ENCODE results near the gene PROSER2.

Gene PROSER2

DNA sequence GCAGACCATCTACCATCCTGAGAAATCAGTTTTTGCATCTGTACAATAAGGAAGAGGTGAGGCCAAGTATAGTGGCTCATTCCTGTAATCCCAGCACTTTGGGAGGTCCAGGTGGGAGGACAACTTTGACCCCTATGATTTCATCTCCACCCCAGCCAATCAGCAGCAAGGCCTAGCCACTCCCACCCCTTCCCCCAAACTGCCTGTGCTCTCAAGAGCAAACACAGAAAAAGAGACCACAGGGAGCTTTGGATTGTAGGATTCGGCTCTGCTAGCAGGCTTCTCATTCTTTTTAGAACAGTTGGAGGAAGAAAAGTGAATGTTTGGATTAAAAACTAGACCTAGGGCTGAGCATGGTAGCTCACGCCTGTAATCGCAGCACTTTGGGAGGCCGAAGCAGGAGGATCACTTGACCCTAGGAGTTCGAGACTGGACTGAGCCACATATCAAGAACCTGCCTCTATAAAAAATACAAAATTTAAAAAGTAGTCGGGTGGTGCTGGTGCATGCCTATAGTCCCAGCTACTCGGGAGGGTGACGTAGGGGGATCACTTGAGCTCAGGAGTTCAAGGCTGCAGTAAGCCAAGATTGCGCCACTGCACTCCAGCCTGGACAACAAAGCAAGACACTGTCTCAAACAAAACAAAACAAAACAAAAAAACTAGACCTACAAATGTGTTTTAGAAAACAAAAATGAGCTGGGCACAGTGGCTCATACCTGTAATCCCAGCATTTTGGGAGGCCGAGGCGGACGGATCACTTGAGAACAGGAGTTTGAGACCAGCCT lies 25.1 kb upstream of the PROSER2 start:
- Histone ChIP-seq H3K9ac (no peak overlapping the region), H3K4me1 (ENCODE audit: low read depth, poor library complexity, severe bottlenecking) (no peaks in the 10 kb centered on the region), H3K27ac (no peak overlapping the region), H3K79me2 (ENCODE audit: insufficient read depth, low read depth) (no peaks in the 10 kb centered on the region), H4K20me1 (ENCODE audit: insufficient read depth) (no peaks in the 10 kb centered on the region), H3K27me3 (ENCODE audit: insufficient read depth, low read depth) (no peaks in the 10 kb centered on the region), H2AFZ (ENCODE audit: low read depth) (no peak overlapping the region), H3K36me3 (ENCODE audit: insufficient read depth) (no peaks in the 10 kb centered on the region), H3K4me2 (no peak overlapping the region), H3K4me3 (IDR thresholded peaks at IDR 0.05; ENCODE audit: insufficient read depth, low read depth, low read length) (no peak overlapping the region)
- TF ChIP-seq, protein P1, sequence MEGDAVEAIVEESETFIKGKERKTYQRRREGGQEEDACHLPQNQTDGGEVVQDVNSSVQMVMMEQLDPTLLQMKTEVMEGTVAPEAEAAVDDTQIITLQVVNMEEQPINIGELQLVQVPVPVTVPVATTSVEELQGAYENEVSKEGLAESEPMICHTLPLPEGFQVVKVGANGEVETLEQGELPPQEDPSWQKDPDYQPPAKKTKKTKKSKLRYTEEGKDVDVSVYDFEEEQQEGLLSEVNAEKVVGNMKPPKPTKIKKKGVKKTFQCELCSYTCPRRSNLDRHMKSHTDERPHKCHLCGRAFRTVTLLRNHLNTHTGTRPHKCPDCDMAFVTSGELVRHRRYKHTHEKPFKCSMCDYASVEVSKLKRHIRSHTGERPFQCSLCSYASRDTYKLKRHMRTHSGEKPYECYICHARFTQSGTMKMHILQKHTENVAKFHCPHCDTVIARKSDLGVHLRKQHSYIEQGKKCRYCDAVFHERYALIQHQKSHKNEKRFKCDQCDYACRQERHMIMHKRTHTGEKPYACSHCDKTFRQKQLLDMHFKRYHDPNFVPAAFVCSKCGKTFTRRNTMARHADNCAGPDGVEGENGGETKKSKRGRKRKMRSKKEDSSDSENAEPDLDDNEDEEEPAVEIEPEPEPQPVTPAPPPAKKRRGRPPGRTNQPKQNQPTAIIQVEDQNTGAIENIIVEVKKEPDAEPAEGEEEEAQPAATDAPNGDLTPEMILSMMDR (conservative IDR thresholded peaks at IDR 0.05; ENCODE audit: low read depth, low read length) = no peak

DNA sequence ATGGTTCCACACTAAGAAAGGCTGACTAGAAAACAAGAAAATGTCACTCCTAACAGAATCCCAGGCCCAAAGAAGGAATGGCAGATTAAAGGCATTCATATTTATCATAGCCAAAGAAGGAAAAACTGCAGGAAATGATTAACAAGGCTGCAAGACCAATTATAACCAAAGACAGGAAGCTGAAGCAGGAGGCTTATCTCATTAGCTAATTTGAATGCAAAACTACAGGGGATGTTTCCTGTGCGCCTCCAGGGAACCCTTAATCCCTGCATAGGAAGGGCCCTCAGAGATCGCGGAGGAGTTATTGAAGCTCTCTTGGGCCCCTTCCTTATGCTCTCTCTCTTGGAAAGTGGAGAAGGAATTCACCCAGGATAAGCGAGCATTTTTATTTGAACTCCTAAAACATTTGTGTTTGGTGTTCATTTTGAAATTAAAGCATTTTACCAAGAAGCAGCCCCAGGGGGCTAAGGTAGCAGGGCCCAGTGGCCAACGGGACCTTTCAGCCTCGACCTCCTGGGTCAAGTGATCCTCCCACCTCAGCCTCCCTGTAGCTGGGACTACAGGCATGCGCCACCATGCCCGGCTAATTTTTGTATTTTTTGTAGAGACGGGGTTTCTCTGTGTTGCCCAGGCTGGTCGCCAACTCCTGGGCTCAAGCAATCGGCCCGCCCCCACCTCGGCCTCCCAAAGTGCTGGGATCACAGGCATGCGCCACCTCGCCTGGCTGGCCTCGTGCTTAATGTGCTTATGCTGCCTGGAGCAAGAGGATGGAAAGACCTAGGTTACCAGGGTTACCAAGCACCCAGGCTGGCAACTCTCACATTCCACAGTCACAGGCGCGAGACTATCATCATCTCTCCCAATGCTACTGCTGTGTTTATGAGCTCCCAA lies 24.1 kb upstream of the PROSER2 start:
- Histone ChIP-seq H3K9ac (no peak overlapping the region), H2AFZ (ENCODE audit: low read depth) (no peak overlapping the region), H3K36me3 (ENCODE audit: insufficient read depth) (no peaks in the 10 kb centered on the region), H3K4me2 (no peak overlapping the region), H4K20me1 (ENCODE audit: insufficient read depth) (no peaks in the 10 kb centered on the region), H3K79me2 (ENCODE audit: insufficient read depth, low read depth) (no peaks in the 10 kb centered on the region), H3K4me3 (IDR thresholded peaks at IDR 0.05; ENCODE audit: insufficient read depth, low read depth, low read length) (no peak overlapping the region), H3K27ac (no peak overlapping the region), H3K27me3 (ENCODE audit: insufficient read depth, low read depth) (no peaks in the 10 kb centered on the region), H3K4me1 (ENCODE audit: low read depth, poor library complexity, severe bottlenecking) (no peaks in the 10 kb centered on the region)
- TF ChIP-seq, protein P1 (conservative IDR thresholded peaks at IDR 0.05; ENCODE audit: low read depth, low read length) = no peak

DNA sequence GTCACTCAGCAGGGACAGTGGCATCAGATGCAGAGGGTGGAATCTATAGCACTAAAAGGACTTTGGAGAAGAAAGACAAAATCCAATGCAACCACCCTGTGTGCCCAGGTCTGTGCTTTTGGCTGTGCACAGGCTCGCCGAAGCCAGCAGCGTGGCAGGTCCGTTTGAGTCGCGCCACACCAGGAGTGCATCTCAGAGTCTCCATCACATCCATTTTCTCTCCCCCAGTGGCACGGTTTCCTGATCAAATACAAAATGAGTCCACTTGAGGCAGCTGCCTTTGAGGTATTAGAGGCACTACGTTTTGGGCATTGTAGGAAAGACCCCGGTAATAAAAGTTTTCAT lies 23.4 kb upstream of the PROSER2 start:
- H3K4me1 ChIP-seq (ENCODE audit: low read depth, poor library complexity, severe bottlenecking) = no peaks in the 10 kb centered on the region
- no peak overlapping the region for H3K27ac ChIP-seq
- no peak overlapping the region for H3K9ac ChIP-seq
- H2AFZ ChIP-seq (ENCODE audit: low read depth) = no peak overlapping the region
- no peak overlapping the region for H3K4me2 ChIP-seq
- H4K20me1 ChIP-seq (ENCODE audit: insufficient read depth) = no peaks in the 10 kb centered on the region
- H3K79me2 ChIP-seq (ENCODE audit: insufficient read depth, low read depth) = no peaks in the 10 kb centered on the region
- H3K4me3 ChIP-seq (IDR thresholded peaks at IDR 0.05; ENCODE audit: insufficient read depth, low read depth, low read length) = no peak overlapping the region
- TF ChIP-seq, protein P1 (conservative IDR thresholded peaks at IDR 0.05; ENCODE audit: low read depth, low read length) = no peak
- no peaks in the 10 kb centered on the region for H3K36me3 ChIP-seq (ENCODE audit: insufficient read depth)
- no peaks in the 10 kb centered on the region for H3K27me3 ChIP-seq (ENCODE audit: insufficient read depth, low read depth)

DNA sequence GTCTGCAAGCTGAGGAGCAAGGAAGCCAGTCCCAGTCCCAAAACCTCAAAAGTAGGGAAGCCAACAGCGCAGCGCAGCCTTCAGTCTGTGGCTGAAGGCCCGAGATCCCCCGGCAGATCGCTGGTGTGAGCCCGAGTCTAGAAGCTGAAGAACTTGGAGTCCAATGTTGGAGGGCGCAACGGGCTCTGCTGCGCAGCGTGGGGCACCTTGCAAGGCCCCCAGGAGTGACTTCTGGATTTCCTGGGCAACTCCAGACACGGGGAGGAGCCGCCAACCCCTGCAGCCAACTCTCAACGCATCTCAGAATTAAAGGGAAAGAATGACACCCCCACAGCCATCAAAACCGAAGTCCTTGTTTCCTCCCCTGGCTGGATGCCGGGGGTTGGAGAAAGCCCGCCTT lies 18.8 kb upstream of the PROSER2 start:
- Histone ChIP-seq H4K20me1 (ENCODE audit: insufficient read depth) (no peaks in the 10 kb centered on the region), H3K79me2 (ENCODE audit: insufficient read depth, low read depth) (no peaks in the 10 kb centered on the region), H2AFZ (ENCODE audit: low read depth) (no peak overlapping the region), H3K27ac (no peak overlapping the region), H3K27me3 (ENCODE audit: insufficient read depth, low read depth) (no peaks in the 10 kb centered on the region), H3K9ac (no peak overlapping the region), H3K36me3 (ENCODE audit: insufficient read depth) (no peaks in the 10 kb centered on the region), H3K4me1 (ENCODE audit: low read depth, poor library complexity, severe bottlenecking) (no peaks in the 10 kb centered on the region), H3K4me3 (IDR thresholded peaks at IDR 0.05; ENCODE audit: insufficient read depth, low read depth, low read length) (no peak overlapping the region), H3K4me2 (no peak overlapping the region)
- TF ChIP-seq, protein P1 (conservative IDR thresholded peaks at IDR 0.05; ENCODE audit: low read depth, low read length) = no peak

All from KMS-11 (cell line).